GM20431 (cell line): ENCODE data around the gene SH2D2A.

ENCODE experiments used
- in situ Hi-C: fragments of 300-500 bp; cut with MseI, MboI; formaldehyde crosslinking; loops from one replicate; pipeline ENCODE4 v1.15.0; 2020; ENCODE audit warnings: low sequenced_read_pairs; ENCODE audit not compliant: unreplicated experiment

SH2D2A gene

DNA sequence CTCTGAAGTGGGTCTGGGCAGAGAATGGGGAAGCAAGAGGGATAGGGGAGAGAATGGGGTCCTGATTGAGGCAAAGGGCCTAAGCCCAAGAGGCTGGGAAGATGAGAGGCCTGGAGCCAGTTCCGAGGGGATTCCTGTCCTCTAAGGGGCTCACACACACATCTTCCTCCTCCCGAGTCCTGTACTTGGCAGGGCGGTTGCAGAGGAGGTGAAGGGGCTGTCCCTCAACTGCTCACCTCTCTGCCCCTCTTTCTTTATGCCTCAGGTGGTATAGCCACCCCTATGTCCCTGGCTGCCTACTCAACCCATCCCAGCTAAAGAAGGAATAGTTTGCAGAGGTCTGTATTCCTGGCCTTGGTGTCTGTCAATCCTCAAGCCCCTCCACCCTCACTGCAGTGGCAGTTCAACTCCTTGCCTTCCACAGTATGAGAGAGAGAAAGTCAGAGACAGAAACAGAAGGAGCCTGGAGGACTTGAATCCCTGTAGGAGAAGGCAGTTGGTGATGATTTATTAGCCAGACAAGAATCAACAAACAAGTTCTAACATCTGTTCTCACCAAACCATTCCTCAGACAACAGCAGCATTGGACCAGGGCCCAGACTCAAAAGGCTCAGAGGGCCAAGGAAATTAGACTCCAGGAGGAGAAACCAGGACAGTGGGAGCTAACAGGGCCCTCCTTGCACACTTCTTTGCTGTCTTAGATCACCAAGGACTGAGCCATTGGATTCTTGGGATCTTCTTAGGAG, 10.7 kb downstream of the SH2D2A start:
- in situ Hi-C loops, result no loop called here

DNA sequence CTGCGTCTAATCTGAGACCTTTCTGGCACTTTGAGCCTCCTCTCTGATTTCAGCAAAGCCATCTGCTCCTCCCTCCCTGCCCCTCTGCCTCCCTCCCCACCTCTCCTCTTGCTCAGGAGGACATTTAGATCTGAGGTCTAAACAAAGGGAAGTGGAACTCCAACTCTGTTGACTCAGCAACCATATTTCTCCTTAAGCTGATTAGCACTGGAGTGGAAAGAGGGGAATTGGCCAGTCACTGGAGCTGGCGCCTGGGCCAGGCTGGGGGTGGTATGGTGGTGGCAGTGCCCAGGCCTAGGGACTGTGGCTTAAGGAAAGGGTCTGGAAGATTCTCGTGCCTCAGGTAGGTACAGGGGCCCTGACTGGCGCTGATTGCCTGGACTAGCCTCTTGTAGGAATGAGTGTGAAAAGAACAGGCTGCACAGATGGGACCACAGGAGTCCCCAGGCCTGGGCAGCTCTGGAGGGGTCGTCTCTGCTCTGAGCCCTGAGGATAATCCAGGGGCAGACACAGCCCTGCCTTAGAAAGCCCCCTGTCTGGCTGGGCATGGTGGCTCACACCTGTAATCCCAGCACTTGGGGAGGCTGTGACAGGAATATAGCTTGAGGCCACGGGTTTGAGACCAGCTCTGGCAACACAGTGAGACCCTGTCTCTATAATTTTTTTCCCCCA, 11.9 kb downstream of the SH2D2A start:
- in situ Hi-C loops, result no loop called here

DNA sequence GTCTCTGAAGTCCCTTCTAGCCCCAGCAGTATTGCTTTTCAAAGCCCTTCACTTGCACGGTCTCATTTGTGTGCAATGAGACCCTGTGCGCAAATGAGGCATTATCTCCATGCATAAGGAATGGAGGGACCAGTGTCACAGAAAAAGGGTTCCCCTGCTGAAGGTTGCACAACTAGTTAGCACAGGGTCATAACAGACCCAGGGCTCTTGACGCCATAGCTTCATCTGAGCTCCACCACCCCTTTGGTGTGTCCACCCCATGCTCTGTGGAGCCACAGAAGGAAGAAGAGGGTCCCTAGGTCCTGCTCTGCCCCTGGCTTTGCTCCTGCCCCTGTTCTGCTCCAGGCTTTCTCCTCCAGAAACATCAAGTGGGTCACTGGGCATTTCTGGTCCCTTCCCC, 12.6 kb downstream of the SH2D2A start:
- in situ Hi-C loops, result no loop called here

GRCh38 chr1:156803086-156803851, 13.4 kb downstream of the SH2D2A start:
- in situ Hi-C loops, result no loop called here

DNA sequence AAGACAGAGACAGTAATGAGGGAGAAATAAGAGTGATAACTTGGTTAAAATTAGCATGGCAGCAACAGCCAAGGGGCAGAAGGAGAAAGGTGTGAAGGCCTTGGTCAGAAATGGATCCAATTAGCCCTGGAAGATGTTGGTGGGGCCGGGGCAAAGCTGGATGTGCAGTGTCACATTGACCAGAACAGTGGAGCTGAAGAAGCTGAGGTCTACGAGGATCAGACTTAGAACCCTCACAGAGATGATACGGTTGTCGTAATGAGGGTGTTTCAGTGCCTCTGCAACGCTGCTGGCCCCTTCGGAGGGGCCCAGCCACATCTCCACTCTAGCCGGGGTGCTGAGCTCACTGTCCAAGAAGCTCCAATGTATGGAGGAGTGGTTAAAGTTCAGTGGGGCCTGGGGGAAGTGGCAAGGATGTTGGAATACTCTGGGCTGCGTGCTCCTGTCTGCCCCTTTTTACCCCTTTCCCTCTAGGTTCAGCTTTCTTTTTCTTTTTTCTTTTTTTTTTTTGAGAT, 14.2 kb downstream of the SH2D2A start:
- in situ Hi-C loops, result no loop called here

DNA sequence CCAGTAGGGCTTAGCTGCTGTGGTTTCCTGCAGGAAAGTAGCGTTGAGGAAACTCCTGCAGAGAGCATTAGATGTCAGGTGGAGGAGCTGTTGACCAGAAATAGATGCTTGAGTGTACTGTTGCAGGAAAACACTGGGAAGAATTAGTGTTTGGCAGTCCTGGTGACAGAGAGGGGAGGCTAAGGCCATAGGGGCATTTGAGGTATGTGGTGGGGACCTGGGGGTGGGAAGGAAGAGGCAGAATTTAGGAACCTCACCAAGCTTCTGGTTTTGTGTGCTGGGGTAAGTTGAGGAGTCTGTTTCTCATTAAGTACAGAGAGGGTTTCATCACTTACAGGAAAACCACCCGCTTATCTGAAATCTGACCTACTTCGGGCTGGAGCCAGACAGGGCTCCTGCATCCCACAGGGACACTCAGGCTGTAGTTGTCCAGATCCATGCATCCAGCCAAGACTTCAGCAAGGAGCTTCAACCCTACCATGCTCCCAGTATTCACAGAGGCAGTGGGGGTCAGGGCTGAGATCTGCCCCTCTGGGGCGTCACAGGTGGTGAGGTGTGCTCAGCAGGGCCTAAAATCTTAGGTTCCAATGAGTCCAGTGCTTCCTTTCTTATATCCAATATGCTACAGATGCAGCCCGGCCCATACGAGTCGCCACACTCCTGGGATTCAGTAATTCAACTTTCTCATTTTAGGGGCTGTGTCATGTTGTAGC, 15.1 kb downstream of the SH2D2A start:
- in situ Hi-C loops, result no loop called here

DNA sequence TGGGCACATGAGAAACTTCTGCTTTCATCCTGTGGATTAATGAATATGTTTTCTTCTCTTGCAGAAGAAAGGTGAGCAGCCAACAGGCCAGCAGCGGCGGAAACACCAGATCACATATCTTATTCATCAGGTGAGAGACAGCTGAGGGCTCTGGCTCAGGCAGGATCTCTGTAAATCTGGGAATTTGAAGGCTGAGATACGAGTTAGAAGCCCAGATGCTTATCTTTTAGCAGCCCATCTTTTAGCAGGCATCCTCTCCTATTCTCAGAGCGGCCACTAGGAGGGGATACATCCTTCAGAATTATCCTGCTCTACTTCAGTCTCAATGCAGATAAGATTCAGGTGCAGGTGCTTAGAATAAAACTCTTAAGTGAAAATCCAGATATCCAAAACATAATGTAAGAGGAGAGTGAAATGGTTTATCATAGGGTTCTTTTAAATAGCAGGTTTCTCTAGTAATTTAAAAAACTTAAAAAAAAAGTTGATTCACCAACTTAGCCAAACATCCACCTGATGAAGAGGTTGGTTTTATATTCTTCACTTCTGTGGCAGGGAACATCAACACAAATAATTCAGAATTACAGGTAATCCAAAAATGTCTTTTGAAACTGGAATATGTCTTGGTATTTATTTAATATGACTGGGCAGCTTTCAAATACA, 19.3 kb downstream of the SH2D2A start:
- in situ Hi-C loops, result no loop called here

DNA sequence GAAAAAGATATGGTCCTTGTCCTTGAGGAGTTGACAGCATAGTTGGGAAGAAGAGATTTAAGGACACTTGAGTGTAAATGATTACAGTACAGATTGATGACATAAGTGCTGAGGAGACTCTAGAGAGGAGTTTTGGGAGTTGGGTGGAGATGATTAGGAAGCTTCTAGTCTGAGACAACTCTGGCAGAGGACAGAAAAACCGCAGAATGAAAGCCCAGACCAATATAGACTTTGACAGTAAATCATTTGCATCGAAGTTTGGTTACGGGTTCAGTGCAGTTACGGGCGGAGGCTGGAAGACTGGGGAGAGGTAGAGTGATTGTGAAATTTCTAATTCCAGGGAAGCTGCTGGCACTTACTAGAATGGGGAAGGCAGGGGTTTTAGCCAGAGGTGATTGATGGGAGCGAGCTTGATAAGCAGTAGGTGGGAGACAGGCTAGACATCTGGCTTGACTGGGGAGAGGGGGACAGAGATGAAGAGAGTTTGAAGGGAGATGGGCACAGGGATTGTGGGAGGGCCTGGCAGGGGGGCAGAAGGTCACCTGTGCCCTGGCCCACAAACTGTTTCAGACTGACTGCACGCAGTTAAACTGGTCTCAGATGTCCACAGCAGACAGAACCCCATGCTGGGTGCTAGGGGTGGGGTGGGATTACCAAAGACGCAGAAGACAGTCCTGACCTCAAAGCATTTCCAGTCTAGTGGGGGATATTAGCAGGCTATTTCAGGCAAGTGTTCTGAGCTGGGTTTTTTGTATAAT, 20.1 kb downstream of the SH2D2A start:
- in situ Hi-C loops, result no loop called here

GRCh38 chr1:156795787-156796186, 20.9 kb downstream of the SH2D2A start:
- in situ Hi-C loops, result no loop called here

GRCh38 chr1:156795374-156795733, 21.3 kb downstream of the SH2D2A start:
- in situ Hi-C loops, result no loop called here

DNA sequence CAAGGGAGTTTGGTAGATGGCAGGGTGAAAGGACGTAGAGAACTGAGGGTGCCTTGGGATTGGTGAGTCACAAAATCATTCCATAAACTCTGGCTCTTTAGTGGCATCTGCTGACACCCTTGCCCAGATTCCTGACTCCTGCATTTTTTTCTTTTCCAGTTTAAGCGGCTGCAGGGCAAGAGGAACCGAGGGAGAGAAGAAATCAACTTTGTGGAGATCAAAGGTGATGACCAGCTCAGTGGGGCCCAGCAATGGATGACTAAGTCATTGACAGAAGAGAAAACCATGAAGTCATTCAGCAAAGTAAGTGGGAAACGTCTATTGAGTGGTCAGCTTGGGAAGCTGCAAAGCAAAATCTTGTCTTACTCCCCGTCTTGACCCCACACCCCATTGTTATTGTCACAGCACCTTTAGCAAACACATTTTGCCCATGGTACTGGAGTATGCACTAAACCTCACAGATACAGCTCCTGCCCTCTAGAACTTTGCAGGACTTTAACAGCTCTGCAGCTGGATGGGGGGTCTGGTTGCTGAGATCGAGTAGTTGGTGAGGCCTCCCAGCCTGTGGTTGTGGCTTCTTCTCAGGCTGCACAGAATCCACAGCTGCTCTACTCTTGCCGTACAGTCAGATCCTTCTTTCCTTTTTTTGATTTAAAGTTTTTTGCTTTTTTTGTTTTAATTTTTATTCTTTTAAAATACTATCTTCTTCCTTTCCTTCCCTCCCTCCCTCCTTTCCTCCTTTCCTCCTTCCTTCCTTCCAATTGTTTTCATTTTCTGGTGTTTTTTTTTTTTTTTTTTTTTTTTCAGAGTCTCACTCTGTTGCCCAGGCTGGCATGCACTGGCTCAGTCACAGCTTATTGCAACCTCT, 21.9 kb downstream of the SH2D2A start:
- in situ Hi-C loops, result no loop called here

DNA sequence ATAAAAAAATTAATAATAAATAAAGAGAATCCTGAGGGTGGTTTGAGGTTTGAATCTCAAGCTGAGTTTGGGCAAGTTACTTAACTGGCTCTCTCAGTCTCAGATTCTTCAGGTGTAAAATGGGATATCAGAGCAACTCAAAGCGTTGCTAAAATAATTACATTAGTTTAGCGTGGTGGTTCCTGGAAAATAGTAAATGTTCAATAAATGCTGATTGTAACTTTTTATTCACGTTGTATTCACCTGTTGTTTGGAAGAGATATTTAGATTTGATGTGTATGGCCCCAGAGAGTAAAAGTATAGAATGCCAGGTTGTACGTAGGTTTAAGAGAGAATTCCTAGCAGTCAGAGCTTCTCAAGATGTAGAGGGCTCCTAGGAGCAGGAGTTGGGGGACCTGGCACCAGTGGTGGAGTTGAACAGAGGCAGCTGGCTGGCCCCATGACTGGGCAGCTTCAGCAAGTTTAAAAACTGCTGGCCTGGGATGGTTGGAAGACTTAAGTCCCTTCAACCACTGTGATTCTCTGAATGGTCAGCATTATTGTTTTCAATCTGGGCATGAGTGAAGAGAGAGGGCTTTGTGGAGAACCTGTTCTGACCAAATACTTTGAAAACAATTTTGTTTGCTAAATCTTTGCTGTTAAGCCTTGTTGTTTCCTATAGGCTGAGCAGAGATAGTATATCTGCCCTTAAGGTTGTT, 26.9 kb downstream of the SH2D2A start:
- in situ Hi-C loops, result no loop called here

DNA sequence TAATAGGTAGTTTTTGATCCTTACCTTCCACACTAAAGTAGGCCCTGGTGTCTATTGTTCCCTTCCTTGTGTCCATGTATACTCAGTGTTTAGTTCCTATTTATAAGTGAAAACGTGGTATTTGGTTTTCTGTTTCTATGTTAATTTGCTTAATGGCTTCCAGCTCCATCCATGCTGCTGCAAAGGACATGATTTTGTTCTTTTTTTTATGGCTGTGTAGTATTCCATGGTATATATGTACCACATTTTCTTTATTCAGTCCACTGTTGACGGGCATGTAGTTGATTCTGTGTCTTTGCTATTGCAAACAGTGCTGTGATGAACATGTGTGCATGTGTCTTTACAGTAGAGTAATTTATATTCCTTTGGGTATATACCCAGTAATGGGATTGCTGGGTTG, 28.5 kb downstream of the SH2D2A start:
- in situ Hi-C loops, result no loop called here

- in situ Hi-C loops, result no loop called here
Observed at GRCh38 chr1:156786640-156787039, 30.0 kb downstream of the SH2D2A start.

DNA sequence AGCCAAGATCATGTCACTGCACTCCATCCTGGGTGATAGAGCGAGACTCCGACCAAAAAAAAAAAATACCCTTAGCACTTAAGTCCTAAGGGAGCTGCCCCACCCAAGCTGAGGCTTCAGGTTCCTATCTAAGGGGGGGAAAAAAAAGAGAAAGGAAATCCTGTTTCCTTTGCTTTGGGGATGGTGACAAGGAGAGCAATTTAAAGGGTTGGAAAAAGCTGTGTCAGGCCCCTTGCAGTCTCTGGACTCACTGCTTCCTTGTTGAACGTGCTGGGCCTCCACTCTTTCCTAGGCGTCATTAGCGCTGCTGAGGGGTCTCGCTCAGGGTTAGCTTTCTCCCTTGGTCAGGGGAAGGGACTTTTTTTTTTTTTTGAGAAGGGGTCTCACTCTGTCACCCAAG, 31.2 kb downstream of the SH2D2A start:
- in situ Hi-C loops, result no loop called here

GRCh38 chr1:156781585-156782186, 35.0 kb downstream of the SH2D2A start:
- in situ Hi-C loops, result no loop called here

DNA sequence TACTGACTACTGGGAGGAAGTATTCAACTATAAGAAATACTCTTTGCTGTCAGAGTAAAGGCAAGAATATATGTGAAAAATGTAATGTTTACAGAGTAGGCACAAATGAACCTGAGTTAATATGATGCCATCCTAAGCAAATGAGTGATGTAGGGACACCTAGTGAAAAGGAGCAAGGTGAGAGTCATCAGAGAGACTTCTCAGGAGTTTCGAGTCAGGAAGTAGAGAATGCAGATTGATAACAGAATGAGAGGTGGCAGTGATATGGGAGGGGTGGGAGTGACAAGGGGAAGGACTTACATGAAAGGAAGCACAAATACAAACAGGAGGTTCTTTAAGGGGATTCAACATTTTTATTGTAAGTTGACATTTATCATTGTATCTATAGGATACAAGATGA, 39.1 kb downstream of the SH2D2A start:
- in situ Hi-C loops, result no loop called here
